ENCODE results near the gene FAM117B.
A peak's percentile ranks its signal among the peaks of the same experiment; 100 is the strongest.
"Not testable (repeated sequence)": the region's sequence is repeated elsewhere in the genome, so short reads cannot be mapped to it uniquely, and the experiment has no call there.

The FAM117B gene

DNA sequence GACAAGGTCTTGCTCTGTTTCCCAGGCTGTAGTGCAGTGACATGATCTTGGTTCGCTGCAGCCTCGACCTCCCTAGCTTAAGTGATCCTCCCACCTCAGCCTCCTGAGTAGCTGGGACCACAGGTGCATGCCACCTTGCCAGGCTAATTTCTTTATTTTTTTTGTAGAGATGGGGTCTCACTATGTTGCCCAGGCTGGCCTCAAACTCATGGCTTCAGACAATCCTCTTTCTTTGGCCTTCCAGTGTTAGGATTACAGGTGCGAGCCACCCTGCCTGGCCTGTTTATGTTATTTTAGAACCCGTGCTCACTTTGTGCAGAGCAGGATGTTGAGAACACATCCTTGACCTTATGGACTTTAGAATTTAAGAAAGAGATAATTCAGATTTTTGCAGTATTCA lies 17.4 kb downstream of the FAM117B start:
- ChIA-PET CTCF (no interaction called here), POLR2A (no interaction called here)
- no peak for DNase-seq (ENCODE audit: extremely low spot score)
- no peak for TF ChIP-seq FOXM1 (IDR thresholded peaks at IDR 0.05; ENCODE audit: borderline replicate concordance)
- no peak for TF ChIP-seq ARNT (IDR thresholded peaks at IDR 0.05)
- TF ChIP-seq FOXK2 (IDR thresholded peaks at IDR 0.05), result no peak
- no peak for TF ChIP-seq FOXA1 (IDR thresholded peaks at IDR 0.05)
- no peak for TF ChIP-seq BHLHE40 (IDR thresholded peaks at IDR 0.05; ENCODE audit: borderline replicate concordance)
- TF ChIP-seq ELF4 (IDR thresholded peaks at IDR 0.05), result no peak
- no peak for TF ChIP-seq SP1 (IDR thresholded peaks at IDR 0.05)
- no peak for TF ChIP-seq LEF1 (IDR thresholded peaks at IDR 0.05; ENCODE audit: borderline replicate concordance)

- DNase-seq (ENCODE audit: extremely low spot score), result no peak
- POLR2A ChIA-PET, result no interaction called here
- TF ChIP-seq TARDBP (IDR thresholded peaks at IDR 0.05) (no peak), CTBP1 (IDR thresholded peaks at IDR 0.05; ENCODE audit: borderline replicate concordance) (no peak), SUZ12 (IDR thresholded peaks at IDR 0.05) (no peak), ZNF384 (IDR thresholded peaks at IDR 0.05) (no peak), ARNT (IDR thresholded peaks at IDR 0.05) (no peak), NFRKB (IDR thresholded peaks at IDR 0.05) (no peak), LEF1 (IDR thresholded peaks at IDR 0.05; ENCODE audit: borderline replicate concordance) (no peak), FOXM1 (IDR thresholded peaks at IDR 0.05; ENCODE audit: borderline replicate concordance) (no peak), ELF4 (IDR thresholded peaks at IDR 0.05) (no peak), FOXK2 (IDR thresholded peaks at IDR 0.05) (no peak), SP1 (IDR thresholded peaks at IDR 0.05) (no peak), HDGF (IDR thresholded peaks at IDR 0.05; ENCODE audit: borderline replicate concordance) (no peak), L3MBTL2 (conservative IDR thresholded peaks at IDR 0.05) (no peak), FOXA1 (IDR thresholded peaks at IDR 0.05) (no peak), BHLHE40 (IDR thresholded peaks at IDR 0.05; ENCODE audit: borderline replicate concordance) (no peak)
- TF ChIP-seq, protein P1, sequence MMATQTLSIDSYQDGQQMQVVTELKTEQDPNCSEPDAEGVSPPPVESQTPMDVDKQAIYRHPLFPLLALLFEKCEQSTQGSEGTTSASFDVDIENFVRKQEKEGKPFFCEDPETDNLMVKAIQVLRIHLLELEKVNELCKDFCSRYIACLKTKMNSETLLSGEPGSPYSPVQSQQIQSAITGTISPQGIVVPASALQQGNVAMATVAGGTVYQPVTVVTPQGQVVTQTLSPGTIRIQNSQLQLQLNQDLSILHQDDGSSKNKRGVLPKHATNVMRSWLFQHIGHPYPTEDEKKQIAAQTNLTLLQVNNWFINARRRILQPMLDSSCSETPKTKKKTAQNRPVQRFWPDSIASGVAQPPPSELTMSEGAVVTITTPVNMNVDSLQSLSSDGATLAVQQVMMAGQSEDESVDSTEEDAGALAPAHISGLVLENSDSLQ (IDR thresholded peaks at IDR 0.05), result no peak
- CTCF ChIA-PET, result no interaction called here
These were observed 19.1 kb downstream of the FAM117B start for GRCh38 chr2:202653890-202654289.

GRCh38 chr2:202657876-202658275 lies 23.1 kb downstream of the FAM117B start:
- TF ChIP-seq HDGF (IDR thresholded peaks at IDR 0.05; ENCODE audit: borderline replicate concordance) (no peak), ZNF384 (IDR thresholded peaks at IDR 0.05) (no peak), FOXA1 (IDR thresholded peaks at IDR 0.05) (no peak), ARNT (IDR thresholded peaks at IDR 0.05) (no peak), NFRKB (IDR thresholded peaks at IDR 0.05) (no peak), LEF1 (IDR thresholded peaks at IDR 0.05; ENCODE audit: borderline replicate concordance) (no peak), L3MBTL2 (conservative IDR thresholded peaks at IDR 0.05) (no peak), SP1 (IDR thresholded peaks at IDR 0.05) (no peak), FOXK2 (IDR thresholded peaks at IDR 0.05) (no peak), BHLHE40 (IDR thresholded peaks at IDR 0.05; ENCODE audit: borderline replicate concordance) (no peak)
- CTCF ChIA-PET, result no interaction called here

GRCh38 chr2:202660796-202661195 lies 26.0 kb downstream of the FAM117B start:
- TF ChIP-seq HDGF (IDR thresholded peaks at IDR 0.05; ENCODE audit: borderline replicate concordance) (no peak), LEF1 (IDR thresholded peaks at IDR 0.05; ENCODE audit: borderline replicate concordance) (no peak), ELF4 (IDR thresholded peaks at IDR 0.05) (no peak), ZNF384 (IDR thresholded peaks at IDR 0.05) (no peak), FOXA1 (IDR thresholded peaks at IDR 0.05) (no peak), SUZ12 (IDR thresholded peaks at IDR 0.05) (no peak), BHLHE40 (IDR thresholded peaks at IDR 0.05; ENCODE audit: borderline replicate concordance) (no peak), SP1 (IDR thresholded peaks at IDR 0.05) (no peak), NFRKB (IDR thresholded peaks at IDR 0.05) (no peak), CTBP1 (IDR thresholded peaks at IDR 0.05; ENCODE audit: borderline replicate concordance) (no peak), TARDBP (IDR thresholded peaks at IDR 0.05) (no peak)
- DNase-seq (ENCODE audit: extremely low spot score), result no peak
- ChIA-PET CTCF (no interaction called here), POLR2A (interaction anchor here (1.8 kb wide), 1 partner anchor 26 kb away, joined by 6 read pairs; the partner anchor contains the start of gene FAM117B)

More at GRCh38 chr2:202657876-202658275, 23.1 kb downstream of the FAM117B start:
- POLR2A ChIA-PET, result no interaction called here
- no peak for DNase-seq (ENCODE audit: extremely low spot score)

- TF ChIP-seq L3MBTL2 (conservative IDR thresholded peaks at IDR 0.05), result no peak
- peak; percentile 14; the same call in 1 of the 2 replicates for TF ChIP-seq ZNF384 (IDR thresholded peaks at IDR 0.05)
- no peak for TF ChIP-seq NFRKB (IDR thresholded peaks at IDR 0.05)
- ChIA-PET POLR2A (no interaction called here), CTCF (no interaction called here)
- DNase-seq (ENCODE audit: extremely low spot score), result no peak
These were observed 35.1 kb downstream of the FAM117B start for GRCh38 chr2:202669841-202670240.

GRCh38 chr2:202671317-202672035 lies 36.7 kb downstream of the FAM117B start:
- ChIA-PET CTCF (no interaction called here), POLR2A (interaction anchor here (0.6 to 0.9 kb wide), 3 partner anchors 25 to 37 kb away, joined by 3 read pairs; no protein-coding TSS in a partner anchor)
- no peak for DNase-seq (ENCODE audit: extremely low spot score)
- TF ChIP-seq CTBP1 (IDR thresholded peaks at IDR 0.05; ENCODE audit: borderline replicate concordance) (no peak), ZNF384 (IDR thresholded peaks at IDR 0.05) (no peak), BHLHE40 (IDR thresholded peaks at IDR 0.05; ENCODE audit: borderline replicate concordance) (no peak), ARNT (IDR thresholded peaks at IDR 0.05) (no peak), HDGF (IDR thresholded peaks at IDR 0.05; ENCODE audit: borderline replicate concordance) (no peak), ELF4 (IDR thresholded peaks at IDR 0.05) (no peak), FOXM1 (IDR thresholded peaks at IDR 0.05; ENCODE audit: borderline replicate concordance) (no peak), SUZ12 (IDR thresholded peaks at IDR 0.05) (no peak), NFRKB (IDR thresholded peaks at IDR 0.05) (no peak), L3MBTL2 (conservative IDR thresholded peaks at IDR 0.05) (no peak)
- TF ChIP-seq, protein P1 (IDR thresholded peaks at IDR 0.05), result no peak

GRCh38 chr2:202675097-202675496 lies 40.3 kb downstream of the FAM117B start:
- DNase-seq (ENCODE audit: extremely low spot score); POLR2A ChIA-PET: not testable (repeated sequence)
- CTCF ChIA-PET, result interaction anchor here (0.5 kb wide), 1 partner anchor 287 kb away, joined by 4 read pairs; no protein-coding TSS in a partner anchor

Data from HEK293T (cell line).